LNCaP clone FGC (cell line): ENCODE data around the gene C1orf53.
"Not testable (repeated sequence)": the region's sequence is repeated elsewhere in the genome, so short reads cannot be mapped to it uniquely, and the experiment has no call there.

Experiments
- DNase-seq: peaks from one replicate; pipeline ENCODE4 v3.0.0-alpha.2; 2011; ENCODE audit warnings: low read depth
- H3K4me3 ChIP-seq: 2 replicates; pipeline ENCODE4 v1.5.1; 2011; ENCODE audit warnings: mild to moderate bottlenecking, low read depth, low read length, control low read depth
- CTCF ChIP-seq: IDR thresholded peaks from 2 replicates; pipeline ENCODE4 v1.5.1; 2012; ENCODE audit warnings: mild to moderate bottlenecking; ENCODE audit not compliant: control insufficient read depth, insufficient read depth; ENCODE audit errors: extremely low read depth

The C1orf53 gene

GRCh38 chr1:197951617-197952175, 49.3 kb downstream of the C1orf53 start:
- no peak for DNase-seq
- TF ChIP-seq CTCF = no peak

GRCh38 chr1:197953472-197953871, 51.0 kb downstream of the C1orf53 start:
- not testable (repeated sequence) for H3K4me3 ChIP-seq, DNase-seq

More at GRCh38 chr1:197951617-197952175, 49.3 kb downstream of the C1orf53 start:
- H3K4me3 ChIP-seq = no peak overlapping the region

- TF ChIP-seq CTCF = no peak
- DNase-seq = no peak
These were observed 52.4 kb downstream of the C1orf53 start for GRCh38 chr1:197954718-197955418.

GRCh38 chr1:197955486-197956394, 53.3 kb downstream of the C1orf53 start:
- DNase-seq = no peak
- TF ChIP-seq CTCF = no peak

More at GRCh38 chr1:197954718-197955418, 52.4 kb downstream of the C1orf53 start:
- H3K4me3 ChIP-seq = no peak overlapping the region

More at GRCh38 chr1:197955486-197956394, 53.3 kb downstream of the C1orf53 start:
- no peak overlapping the region for H3K4me3 ChIP-seq
